HL-60 (cell line): ENCODE results near the gene SNTG2.

ENCODE experiments used
- DNase-seq, 2 experiments: peaks; one replicate each; pipeline ENCODE4 v3.0.0-alpha.2; 2010 to 2020; ENCODE audit warnings: low read depth in 1 of 2, low spot score in 1 of 2
- H3K27ac ChIP-seq: fragments of 250-450 bp; sonication (Bioruptor Pico); replicated peaks from 2 replicates; pipeline ENCODE4 v1.5.1; 2020; ENCODE audit warnings: mild to moderate bottlenecking, moderate library complexity
- H3K27me3 ChIP-seq: fragments of 250-450 bp; sonication (Bioruptor Pico); 2 replicates; pipeline ENCODE4 v1.5.1; 2021; ENCODE audit warnings: mild to moderate bottlenecking, moderate library complexity; ENCODE audit not compliant: insufficient read depth, poor library complexity, severe bottlenecking
- H3K4me3 ChIP-seq: replicated peaks from 2 replicates; pipeline ENCODE4 v1.5.1; 2011; ENCODE audit warnings: mild to moderate bottlenecking, control low read depth, low read length; ENCODE audit not compliant: insufficient read depth
- CTCF ChIP-seq: IDR thresholded peaks from one replicate; pipeline ENCODE4 v1.5.1; 2011; ENCODE audit warnings: low read length, control low read depth, inconsistent platforms; ENCODE audit not compliant: insufficient read depth
- GABPA ChIP-seq: IDR thresholded peaks from 2 replicates; pipeline ENCODE4 v1.6.1; 2012; ENCODE audit warnings: low read depth
- POLR2AphosphoS5 ChIP-seq: IDR thresholded peaks from 2 replicates; pipeline ENCODE4 v1.6.1; 2012; ENCODE audit warnings: low read depth
- REST ChIP-seq: IDR thresholded peaks from 2 replicates; pipeline ENCODE4 v1.6.1; 2012; ENCODE audit warnings: low read depth; ENCODE audit not compliant: insufficient replicate concordance
- SPI1 ChIP-seq: IDR thresholded peaks from 2 replicates; pipeline ENCODE4 v1.6.1; 2012; ENCODE audit warnings: low read depth, mild to moderate bottlenecking, borderline replicate concordance

The SNTG2 gene

GRCh38 chr2:961786-962185 is 11.1 kb downstream of the SNTG2 start:
- DNase-seq: no peak
- no peak overlapping the region for H3K4me3 ChIP-seq
- TF ChIP-seq GABPA: no peak
- TF ChIP-seq SPI1: no peak
- no peak for TF ChIP-seq REST
- TF ChIP-seq CTCF: no peak
- no peak for TF ChIP-seq POLR2AphosphoS5
- no peak overlapping the region for H3K27ac ChIP-seq
- H3K27me3 ChIP-seq: no peaks in the 10 kb centered on the region

GRCh38 chr2:963876-964275 is 13.2 kb downstream of the SNTG2 start:
- Histone ChIP-seq H3K27ac (no peak overlapping the region), H3K4me3 (no peak overlapping the region), H3K27me3 (no peaks in the 10 kb centered on the region)
- TF ChIP-seq CTCF (no peak), GABPA (no peak), POLR2AphosphoS5 (no peak), SPI1 (no peak), REST (no peak)
- DNase-seq: no peak

- no peak for DNase-seq
- no peak for TF ChIP-seq GABPA
- no peak for TF ChIP-seq CTCF
- no peak for TF ChIP-seq REST
- H3K27me3 ChIP-seq: no peaks in the 10 kb centered on the region
- H3K27ac ChIP-seq: no peak overlapping the region
- no peak overlapping the region for H3K4me3 ChIP-seq
Measured at GRCh38 chr2:964562-964961, 13.9 kb downstream of the SNTG2 start.
